H9 (cell line): ENCODE measurements around the gene ACCSL. TPM values are rescaled to one million over a fixed set of nuclear protein-coding genes. Genes with fewer than 3 reads are reported as not detected.

Experiments
- DNase-seq: peaks from one replicate; pipeline ENCODE4 v3.0.0-alpha.2; 2017
- H2AFZ ChIP-seq: one replicate; pipeline ENCODE4 v1.6.1; 2013; ENCODE audit warnings: mild to moderate bottlenecking, low read length, control low read depth, moderate library complexity
- H2AK5ac ChIP-seq: 2 replicates; pipeline ENCODE4 v1.6.1; 2013; ENCODE audit warnings: low read length, control low read depth, mixed read lengths; ENCODE audit not compliant: insufficient read length
- H2BK120ac ChIP-seq: one replicate; pipeline ENCODE4 v1.6.1; 2013; ENCODE audit warnings: low read depth, mild to moderate bottlenecking, low read length, control low read depth, inconsistent platforms; ENCODE audit not compliant: poor library complexity, severe bottlenecking
- H2BK12ac ChIP-seq: 2 replicates; pipeline ENCODE4 v1.6.1; 2013; ENCODE audit warnings: low read length, control low read depth, mixed read lengths, low read depth; ENCODE audit not compliant: insufficient read length
- H2BK15ac ChIP-seq: 2 replicates; pipeline ENCODE4 v1.6.1; 2013; ENCODE audit warnings: low read depth, low read length, control low read depth
- H2BK20ac ChIP-seq: one replicate; pipeline ENCODE4 v1.6.1; 2013; ENCODE audit warnings: low read depth, mild to moderate bottlenecking, low read length, control low read depth, inconsistent platforms; ENCODE audit not compliant: poor library complexity, severe bottlenecking
- H2BK5ac ChIP-seq: 2 replicates; pipeline ENCODE4 v1.6.1; 2013; ENCODE audit warnings: low read length, control low read depth, mixed read lengths; ENCODE audit not compliant: insufficient read length
- H3K14ac ChIP-seq: 2 replicates; pipeline ENCODE4 v1.6.1; 2013; ENCODE audit warnings: low read length, control low read depth; ENCODE audit not compliant: insufficient read depth
- H3K18ac ChIP-seq: 2 replicates; pipeline ENCODE4 v1.6.1; 2013; ENCODE audit warnings: low read depth, mild to moderate bottlenecking, mixed read lengths, low read length, control low read depth; ENCODE audit not compliant: insufficient read length
- H3K23ac ChIP-seq: 2 replicates; pipeline ENCODE4 v1.6.1; 2013; ENCODE audit warnings: low read length, control low read depth, mixed read lengths, low read depth; ENCODE audit not compliant: insufficient read length
- H3K23me2 ChIP-seq: 2 replicates; pipeline ENCODE4 v1.6.1; 2013; ENCODE audit warnings: low read depth, mild to moderate bottlenecking, mixed read lengths, low read length, control low read depth; ENCODE audit not compliant: insufficient read length, poor library complexity, severe bottlenecking
- H3K27ac ChIP-seq: 2 replicates; pipeline ENCODE4 v1.5.1; 2013; ENCODE audit warnings: low read length, control low read depth, mixed read lengths, low read depth; ENCODE audit not compliant: insufficient read length
- H3K27me3 ChIP-seq: 2 replicates; pipeline ENCODE4 v1.6.1; 2013; ENCODE audit warnings: low read length, control low read depth, inconsistent platforms; ENCODE audit not compliant: insufficient read depth
- H3K4ac ChIP-seq: 2 replicates; pipeline ENCODE4 v1.6.1; 2013; ENCODE audit warnings: low read depth, mild to moderate bottlenecking, control low read depth, inconsistent platforms, low read length, moderate library complexity
- H3K4me1 ChIP-seq: 2 replicates; pipeline ENCODE4 v1.6.1; 2013; ENCODE audit warnings: low read length, control low read depth, inconsistent platforms; ENCODE audit not compliant: insufficient read depth
- H3K4me2 ChIP-seq: 2 replicates; pipeline ENCODE4 v1.6.1; 2013; ENCODE audit warnings: low read length, control low read depth, mixed read lengths; ENCODE audit not compliant: insufficient read length, insufficient read depth
- H3K56ac ChIP-seq: 2 replicates; pipeline ENCODE4 v1.6.1; 2013; ENCODE audit warnings: low read depth, mild to moderate bottlenecking, mixed read lengths, low read length, control low read depth; ENCODE audit not compliant: insufficient read length
- H3K79me1 ChIP-seq: 2 replicates; pipeline ENCODE4 v1.6.1; 2013; ENCODE audit warnings: low read depth, mild to moderate bottlenecking, moderate library complexity, low read length, control low read depth, inconsistent platforms; ENCODE audit not compliant: insufficient read depth, poor library complexity, severe bottlenecking
- H3K79me2 ChIP-seq: 2 replicates; pipeline ENCODE4 v1.6.1; 2013; ENCODE audit warnings: low read length, control low read depth, inconsistent platforms; ENCODE audit not compliant: insufficient read depth
- H3K9ac ChIP-seq: 2 replicates; pipeline ENCODE4 v1.6.1; 2013; ENCODE audit warnings: low read length, control low read depth, mixed read lengths; ENCODE audit not compliant: insufficient read length; ENCODE audit errors: extremely low read depth
- H3K9me3 ChIP-seq: one replicate; pipeline ENCODE4 v1.6.1; 2013; ENCODE audit warnings: low read depth, low read length, inconsistent platforms; ENCODE audit not compliant: control insufficient read depth
- H3T11ph ChIP-seq: one replicate; pipeline ENCODE4 v1.6.1; 2013; ENCODE audit warnings: mild to moderate bottlenecking, low read length, control low read depth, inconsistent platforms
- H4K20me1 ChIP-seq: one replicate; pipeline ENCODE4 v1.6.1; 2013; ENCODE audit not compliant: control insufficient read depth, insufficient read length, insufficient read depth
- H4K5ac ChIP-seq: 2 replicates; pipeline ENCODE4 v1.6.1; 2013; ENCODE audit warnings: low read depth, mild to moderate bottlenecking, mixed read lengths, low read length, control low read depth; ENCODE audit not compliant: insufficient read length
- H4K8ac ChIP-seq: replicated peaks from 2 replicates; pipeline ENCODE4 v1.6.1; 2013; ENCODE audit warnings: low read length, control low read depth, mixed read lengths, low read depth; ENCODE audit not compliant: insufficient read length
- H4K91ac ChIP-seq: 2 replicates; pipeline ENCODE4 v1.6.1; 2013; ENCODE audit warnings: low read depth, mild to moderate bottlenecking, moderate library complexity, mixed read lengths, low read length, control low read depth; ENCODE audit not compliant: insufficient read length
- H3K27ac Mint-ChIP-seq, 3 experiments: 2 replicates in 2 of 3; 3 replicates in 1 of 3; pipeline ENCODE4 v1.8.0; 2020 to 2021; ENCODE audit warnings: mixed read lengths in 3 of 3, mild to moderate bottlenecking in 1 of 3, moderate library complexity in 1 of 3
- H3K27me3 Mint-ChIP-seq: 2 replicates; pipeline ENCODE4 v1.8.0; 2021; ENCODE audit warnings: low read depth, mild to moderate bottlenecking, moderate library complexity, mixed read lengths
- H3K36me3 Mint-ChIP-seq, 3 experiments: 2 replicates in 2 of 3; 3 replicates in 1 of 3; pipeline ENCODE4 v1.8.0; 2020 to 2021; ENCODE audit warnings: low read depth in 3 of 3, mixed read lengths in 3 of 3; ENCODE audit not compliant: insufficient read depth in 1 of 3
- H3K4me1 Mint-ChIP-seq, 2 experiments: 2 replicates each; pipeline ENCODE4 v1.8.0; 2020; ENCODE audit warnings: mixed read lengths in 2 of 2
- H3K4me3 Mint-ChIP-seq, 2 experiments: 2 replicates in 1 of 2; 3 replicates in 1 of 2; pipeline ENCODE4 v1.8.0; 2020 to 2021; ENCODE audit warnings: mild to moderate bottlenecking in 2 of 2, mixed read lengths in 2 of 2, moderate library complexity in 1 of 2
- H3K9me3 Mint-ChIP-seq, 2 experiments: 2 replicates in 1 of 2; 3 replicates in 1 of 2; pipeline ENCODE4 v1.8.0; 2020; ENCODE audit warnings: mild to moderate bottlenecking in 2 of 2, mixed read lengths in 2 of 2, moderate library complexity in 1 of 2
- WGBS: extraction: QIAGEN DNeasy Blood & Tissue Kit; methylation state at CpG from one replicate; pipeline ENCODE4 v1.1.7; 2013; ENCODE audit warnings: missing lambda C conversion rate, low lambda C conversion rate, mixed read lengths; ENCODE audit not compliant: insufficient read length; ENCODE audit errors: extremely low coverage; 5-methylcytosine and 5-hydroxymethylcytosine counted together
- total RNA-seq: library from RNA; stranded (reverse); gene quantifications from 2 replicates; pipeline ENCODE4 v1.2.1, GENCODE V29; 2021
- TF ChIP-seq, protein P1 (sequence below): fragments of 200-600 bp; sonication (generic); conservative IDR thresholded peaks from 3 replicates; pipeline ENCODE4 v1.8.0; 2021; ENCODE audit warnings: antibody characterized with exemption, mild to moderate bottlenecking

Gene ACCSL
- total RNA-seq, 1 experiment from 2014 or later: not detected

GRCh38 chr11:44033856-44034255 lies 13.9 kb upstream of the ACCSL start:
- no peak overlapping the region for H4K5ac ChIP-seq
- no peaks in the 10 kb centered on the region for H3K23me2 ChIP-seq
- no peak overlapping the region for H4K8ac ChIP-seq
- no peak overlapping the region for H2BK20ac ChIP-seq
- Mint-ChIP-seq H3K4me3 (no peak overlapping the region), H3K4me1 (peaks cover 28 to 38% of the 10 kb centered on the region in 2 experiments), H3K9me3 (no peaks in the 10 kb centered on the region), H3K36me3 (no peaks in the 10 kb centered on the region; a peak in 1 of 7 replicates), H3K27me3 (peaks cover 20% of the 10 kb centered on the region), H3K27ac (no peak overlapping the region)
- H2BK15ac ChIP-seq: no peak overlapping the region
- no peak overlapping the region for H2BK12ac ChIP-seq
- TF ChIP-seq, protein P1, sequence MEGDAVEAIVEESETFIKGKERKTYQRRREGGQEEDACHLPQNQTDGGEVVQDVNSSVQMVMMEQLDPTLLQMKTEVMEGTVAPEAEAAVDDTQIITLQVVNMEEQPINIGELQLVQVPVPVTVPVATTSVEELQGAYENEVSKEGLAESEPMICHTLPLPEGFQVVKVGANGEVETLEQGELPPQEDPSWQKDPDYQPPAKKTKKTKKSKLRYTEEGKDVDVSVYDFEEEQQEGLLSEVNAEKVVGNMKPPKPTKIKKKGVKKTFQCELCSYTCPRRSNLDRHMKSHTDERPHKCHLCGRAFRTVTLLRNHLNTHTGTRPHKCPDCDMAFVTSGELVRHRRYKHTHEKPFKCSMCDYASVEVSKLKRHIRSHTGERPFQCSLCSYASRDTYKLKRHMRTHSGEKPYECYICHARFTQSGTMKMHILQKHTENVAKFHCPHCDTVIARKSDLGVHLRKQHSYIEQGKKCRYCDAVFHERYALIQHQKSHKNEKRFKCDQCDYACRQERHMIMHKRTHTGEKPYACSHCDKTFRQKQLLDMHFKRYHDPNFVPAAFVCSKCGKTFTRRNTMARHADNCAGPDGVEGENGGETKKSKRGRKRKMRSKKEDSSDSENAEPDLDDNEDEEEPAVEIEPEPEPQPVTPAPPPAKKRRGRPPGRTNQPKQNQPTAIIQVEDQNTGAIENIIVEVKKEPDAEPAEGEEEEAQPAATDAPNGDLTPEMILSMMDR: no peak
- H3K18ac ChIP-seq: no peak overlapping the region
- no peaks in the 10 kb centered on the region for H3K79me2 ChIP-seq
- H4K20me1 ChIP-seq: no peaks in the 10 kb centered on the region
- H2BK5ac ChIP-seq: no peak overlapping the region
- H3K4me2 ChIP-seq: no peak overlapping the region
- no peak overlapping the region for H3T11ph ChIP-seq
- H3K14ac ChIP-seq: no peak overlapping the region
- no peak overlapping the region for H3K56ac ChIP-seq
- no peaks in the 10 kb centered on the region for H3K79me1 ChIP-seq
- H3K23ac ChIP-seq: no peak overlapping the region
- H3K4ac ChIP-seq: no peak overlapping the region
- H2AFZ ChIP-seq: no peak overlapping the region
- DNase-seq: no peak
- H3K27me3 ChIP-seq: no peaks in the 10 kb centered on the region
- no peak overlapping the region for H4K91ac ChIP-seq
- H2BK120ac ChIP-seq: no peak overlapping the region
- H2AK5ac ChIP-seq: no peak overlapping the region
- no peak overlapping the region for H3K9ac ChIP-seq
- H3K4me1 ChIP-seq: peaks cover 6% of the 10 kb centered on the region; the same call in 1 of the 2 replicates
- no peaks in the 10 kb centered on the region for H3K9me3 ChIP-seq
- no peak overlapping the region for H3K27ac ChIP-seq
- no CpG with 5 or more reads among the region's 3 CpGs for WGBS
